Mesendoderm (in vitro differentiated cells): Measurements from ENCODE around the gene SGPP2.

ENCODE experiments used
- DNase-seq: peaks from one replicate; pipeline ENCODE4 v3.0.0; 2013
- H2AK5ac ChIP-seq: 2 replicates; pipeline ENCODE4 v1.6.1; 2013; ENCODE audit warnings: low read length, inconsistent platforms
- H2BK120ac ChIP-seq: 2 replicates; pipeline ENCODE4 v1.6.1; 2013; ENCODE audit warnings: low read depth, mild to moderate bottlenecking, low read length, moderate library complexity, mixed read lengths
- H2BK15ac ChIP-seq: replicated peaks from 2 replicates; pipeline ENCODE4 v1.6.1; 2013; ENCODE audit warnings: low read depth, mild to moderate bottlenecking, moderate library complexity
- H2BK5ac ChIP-seq: 2 replicates; pipeline ENCODE4 v1.6.1; 2013; ENCODE audit warnings: low read length, inconsistent platforms
- H3K18ac ChIP-seq: 2 replicates; pipeline ENCODE4 v1.6.1; 2013; ENCODE audit warnings: mild to moderate bottlenecking, low read length, mixed read lengths
- H3K23ac ChIP-seq: one replicate; pipeline ENCODE4 v1.6.1; 2013; ENCODE audit warnings: low read length
- H3K27ac ChIP-seq: 2 replicates; pipeline ENCODE4 v1.5.1; 2013; ENCODE audit warnings: low read depth, mild to moderate bottlenecking, inconsistent platforms, low read length, moderate library complexity
- H3K27me3 ChIP-seq: 2 replicates; pipeline ENCODE4 v1.6.1; 2013; ENCODE audit warnings: low read length, control low read depth, mild to moderate bottlenecking, inconsistent platforms; ENCODE audit not compliant: insufficient read depth, poor library complexity
- H3K36me3 ChIP-seq: 2 replicates; pipeline ENCODE4 v1.6.1; 2013; ENCODE audit warnings: low read length, inconsistent platforms; ENCODE audit not compliant: control insufficient read depth, insufficient read depth
- H3K4ac ChIP-seq: one replicate; pipeline ENCODE4 v1.6.1; 2013; ENCODE audit warnings: low read depth, mild to moderate bottlenecking, low read length, moderate library complexity
- H3K4me1 ChIP-seq: 2 replicates; pipeline ENCODE4 v1.6.1; 2013; ENCODE audit warnings: low read depth, low read length, inconsistent platforms; ENCODE audit not compliant: control insufficient read depth
- H3K4me2 ChIP-seq: 2 replicates; pipeline ENCODE4 v1.6.1; 2013; ENCODE audit warnings: low read length
- H3K4me3 ChIP-seq: 2 replicates; pipeline ENCODE4 v1.5.1; 2013; ENCODE audit warnings: mild to moderate bottlenecking, low read length
- H3K56ac ChIP-seq: one replicate; pipeline ENCODE4 v1.6.1; 2013; ENCODE audit warnings: low read length
- H3K79me1 ChIP-seq: 2 replicates; pipeline ENCODE4 v1.6.1; 2013; ENCODE audit warnings: low read length, inconsistent platforms
- H3K79me2 ChIP-seq: 2 replicates; pipeline ENCODE4 v1.6.1; 2013; ENCODE audit warnings: mild to moderate bottlenecking, low read length; ENCODE audit not compliant: control insufficient read depth, insufficient read depth
- H3K9ac ChIP-seq: 2 replicates; pipeline ENCODE4 v1.6.1; 2013; ENCODE audit warnings: low read length, inconsistent platforms
- H4K5ac ChIP-seq: one replicate; pipeline ENCODE4 v1.6.1; 2013; ENCODE audit warnings: low read length
- H4K8ac ChIP-seq: one replicate; pipeline ENCODE4 v1.6.1; 2013; ENCODE audit warnings: low read depth, mild to moderate bottlenecking, control low read depth, low read length, moderate library complexity
- WGBS: extraction: QIAGEN DNeasy Blood & Tissue Kit; methylation state at CpG from one replicate; pipeline ENCODE4 v1.1.7; 2013; ENCODE audit warnings: low lambda C conversion rate, missing lambda C conversion rate; ENCODE audit not compliant: insufficient coverage; ENCODE audit errors: extremely low coverage; 5-methylcytosine and 5-hydroxymethylcytosine counted together

Gene SGPP2

GRCh38 chr2:222421626-222422025, 2.7 kb upstream of the SGPP2 start:
- no peak overlapping the region for H3K9ac ChIP-seq
- no peaks in the 10 kb centered on the region for H3K36me3 ChIP-seq
- no peak overlapping the region for H3K4me2 ChIP-seq
- H3K27ac ChIP-seq, result no peak overlapping the region
- H2AK5ac ChIP-seq, result no peak overlapping the region
- H4K8ac ChIP-seq, result no peak overlapping the region
- H3K79me1 ChIP-seq, result no peaks in the 10 kb centered on the region
- no peak overlapping the region for H3K4me3 ChIP-seq
- H2BK5ac ChIP-seq, result no peak overlapping the region
- WGBS, result no CpG with 5 or more reads among the region's 1 CpG
- H3K56ac ChIP-seq, result no peak overlapping the region
- H3K79me2 ChIP-seq, result no peaks in the 10 kb centered on the region
- peaks cover 42% of the 10 kb centered on the region for H3K27me3 ChIP-seq
- H3K23ac ChIP-seq, result no peak overlapping the region
- no peak for DNase-seq
- no peak overlapping the region for H2BK120ac ChIP-seq
- H3K18ac ChIP-seq, result no peak overlapping the region
- no peak overlapping the region for H4K5ac ChIP-seq
- H3K4me1 ChIP-seq, result no peaks in the 10 kb centered on the region
- H2BK15ac ChIP-seq, result no peak overlapping the region
- H3K4ac ChIP-seq, result no peak overlapping the region

- Histone ChIP-seq H3K9ac (no peak overlapping the region), H3K4me3 (no peak overlapping the region), H4K5ac (no peak overlapping the region), H2BK5ac (no peak overlapping the region), H2AK5ac (no peak overlapping the region), H3K4me2 (no peak overlapping the region), H2BK15ac (no peak overlapping the region), H2BK120ac (no peak overlapping the region), H3K23ac (no peak overlapping the region), H3K56ac (no peak overlapping the region), H3K36me3 (no peaks in the 10 kb centered on the region), H3K4me1 (no peaks in the 10 kb centered on the region), H3K18ac (no peak overlapping the region), H3K27ac (no peak overlapping the region), H4K8ac (no peak overlapping the region), H3K79me2 (no peaks in the 10 kb centered on the region), H3K4ac (no peak overlapping the region), H3K27me3 (peaks cover 47% of the 10 kb centered on the region), H3K79me1 (no peaks in the 10 kb centered on the region)
- WGBS, result no CpG with 5 or more reads among the region's 3 CpGs
- DNase-seq, result no peak
These were observed 1.2 kb upstream of the SGPP2 start for GRCh38 chr2:222423186-222423585.

GRCh38 chr2:222423632-222424275, 589 bp upstream of the SGPP2 start:
- Histone ChIP-seq H3K56ac (no peak overlapping the region), H3K27me3 (peaks cover 47% of the 10 kb centered on the region), H3K4me3 (no peak overlapping the region), H3K4me1 (no peaks in the 10 kb centered on the region), H3K79me2 (no peaks in the 10 kb centered on the region), H3K9ac (no peak overlapping the region), H2AK5ac (no peak overlapping the region), H3K36me3 (no peaks in the 10 kb centered on the region), H3K4me2 (no peak overlapping the region), H4K5ac (no peak overlapping the region), H3K27ac (no peak overlapping the region), H2BK5ac (no peak overlapping the region), H3K79me1 (no peaks in the 10 kb centered on the region), H2BK15ac (no peak overlapping the region), H3K23ac (no peak overlapping the region), H2BK120ac (no peak overlapping the region), H3K4ac (no peak overlapping the region), H3K18ac (no peak overlapping the region), H4K8ac (no peak overlapping the region)
- DNase-seq, result no peak
- no CpG with 5 or more reads among the region's 23 CpGs for WGBS

GRCh38 chr2:222424729-222425671, 657 bp downstream of the SGPP2 start:
- no peak overlapping the region for H3K4me3 ChIP-seq
- peaks cover 50% of the 10 kb centered on the region for H3K27me3 ChIP-seq
- DNase-seq, result no peak
- H2BK120ac ChIP-seq, result no peak overlapping the region
- no peak overlapping the region for H3K18ac ChIP-seq
- H3K4me2 ChIP-seq, result peak overlapping the region; percentile 20
- no peak overlapping the region for H2BK15ac ChIP-seq
- no peak overlapping the region for H2BK5ac ChIP-seq
- no peaks in the 10 kb centered on the region for H3K79me1 ChIP-seq
- H3K79me2 ChIP-seq, result no peaks in the 10 kb centered on the region
- no peak overlapping the region for H4K8ac ChIP-seq
- H4K5ac ChIP-seq, result no peak overlapping the region
- WGBS, result no CpG with 5 or more reads among the region's 74 CpGs
- H3K9ac ChIP-seq, result no peak overlapping the region
- H3K23ac ChIP-seq, result no peak overlapping the region
- no peaks in the 10 kb centered on the region for H3K36me3 ChIP-seq
- no peak overlapping the region for H2AK5ac ChIP-seq
- H3K4ac ChIP-seq, result no peak overlapping the region
- no peak overlapping the region for H3K27ac ChIP-seq
- H3K4me1 ChIP-seq, result no peaks in the 10 kb centered on the region
- no peak overlapping the region for H3K56ac ChIP-seq

- Histone ChIP-seq H3K4me3 (no peak overlapping the region), H3K36me3 (no peaks in the 10 kb centered on the region), H3K4me1 (no peaks in the 10 kb centered on the region), H3K56ac (no peak overlapping the region), H2AK5ac (no peak overlapping the region), H3K27me3 (peaks cover 50% of the 10 kb centered on the region), H2BK120ac (no peak overlapping the region), H3K18ac (no peak overlapping the region), H3K4ac (no peak overlapping the region), H3K79me1 (no peaks in the 10 kb centered on the region), H3K79me2 (no peaks in the 10 kb centered on the region), H3K9ac (no peak overlapping the region), H4K5ac (no peak overlapping the region), H3K4me2 (no peak overlapping the region), H3K23ac (no peak overlapping the region), H3K27ac (no peak overlapping the region), H2BK15ac (no peak overlapping the region), H4K8ac (no peak overlapping the region), H2BK5ac (no peak overlapping the region)
- no CpG with 5 or more reads among the region's 3 CpGs for WGBS
- no peak for DNase-seq
These were observed 3.4 kb downstream of the SGPP2 start for GRCh38 chr2:222427646-222428301.
